ENCODE data around the gene CACNG5.

DNA sequence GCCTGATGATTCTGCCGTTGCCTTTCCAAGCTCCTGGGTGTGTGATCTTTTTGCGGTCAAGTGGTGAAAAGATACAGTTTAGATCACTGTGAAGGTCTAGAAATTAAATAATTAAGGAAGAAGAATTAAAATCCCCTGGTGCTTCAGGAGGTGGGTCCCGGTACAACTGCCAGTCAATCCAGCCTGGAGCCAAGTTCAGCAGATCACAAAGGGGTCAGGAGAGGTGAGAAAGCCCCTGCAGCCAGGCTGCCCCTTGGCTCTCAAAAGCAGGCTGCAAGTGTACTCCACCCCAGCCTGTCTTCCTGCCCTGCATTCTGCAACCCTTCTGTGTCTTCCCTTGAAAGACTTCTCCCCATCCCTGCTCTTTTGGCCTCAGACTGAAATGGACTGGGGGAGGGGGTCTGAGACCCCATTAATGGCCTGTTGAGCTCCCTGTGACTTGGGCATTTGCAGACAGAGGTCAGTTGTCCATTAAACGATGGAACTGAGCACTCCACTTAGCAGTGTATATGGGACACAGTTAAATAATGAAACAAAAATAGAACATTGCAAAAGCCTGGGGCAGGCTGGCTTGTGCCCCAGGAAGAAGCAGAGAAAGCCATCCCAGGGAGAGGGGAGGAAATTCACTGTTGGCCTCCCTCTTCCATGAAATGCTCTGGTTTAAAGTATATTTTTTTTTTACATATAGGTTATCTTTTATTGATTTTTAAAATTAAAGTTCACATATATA, 15.1 kb downstream of the CACNG5 start:
- TF ChIP-seq EZH2 (IDR thresholded peaks at IDR 0.05; ENCODE audit: borderline replicate concordance, insufficient read depth, low read depth, low read length, poor library complexity, severe bottlenecking) (no peak), CTCF (IDR thresholded peaks at IDR 0.05) (no peak)
